ENCODE data around the gene CWF19L2. TPM values are rescaled to one million over a fixed set of nuclear protein-coding genes. Genes with fewer than 3 reads are reported as not detected.

CWF19L2 gene
- polyA plus RNA-seq, 1 of the 3 experiments (the other 2 are of a cell fraction) = 0.74 TPM

DNA sequence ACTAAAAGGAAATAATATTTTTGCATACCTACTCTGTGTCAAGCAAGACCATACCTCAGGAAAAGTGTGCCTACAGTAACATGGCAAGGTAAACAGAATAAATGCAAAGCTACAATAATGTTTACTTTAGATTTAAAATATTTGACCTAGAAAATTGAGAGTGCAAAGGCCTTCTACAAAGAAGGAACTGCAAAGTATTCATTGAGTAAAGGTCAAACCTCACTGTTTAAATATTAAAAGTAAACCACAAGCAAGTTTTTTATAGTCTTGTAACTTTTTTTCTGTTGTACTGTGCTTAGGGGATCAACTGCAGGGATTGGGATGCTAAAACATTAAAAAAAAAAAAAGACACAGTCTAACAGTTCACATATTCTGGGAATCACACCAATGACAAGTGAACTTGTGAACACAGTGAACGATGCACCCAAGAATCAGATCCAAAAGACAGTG is 48.8 kb downstream of the CWF19L2 start:
- H2AFZ ChIP-seq (ENCODE audit: low read depth) = no peak overlapping the region
- no peak overlapping the region for H3K4me3 ChIP-seq (ENCODE audit: low read depth in 2 of 2, low read length in 1 of 2)
- WGBS (ENCODE audit: low lambda C conversion rate) = 88% methylated on average over 1 of the region's 1 CpG
- DNase-seq = no peak
- no peaks in the 10 kb centered on the region for H3F3A ChIP-seq (replicated peaks; ENCODE audit: insufficient read depth)
- TF ChIP-seq ELF1 (IDR thresholded peaks at IDR 0.05) = no peak
- TF ChIP-seq FOXM1 (IDR thresholded peaks at IDR 0.05; ENCODE audit: low read depth) = no peak
- TF ChIP-seq MEF2A (IDR thresholded peaks at IDR 0.05; ENCODE audit: borderline replicate concordance, low read depth) = no peak
- TF ChIP-seq GATA2 (CRISPR knock-in tag; IDR thresholded peaks at IDR 0.05) = no peak
- no peak for TF ChIP-seq RCOR1 (IDR thresholded peaks at IDR 0.05; ENCODE audit: low read length)
- TF ChIP-seq, protein P1, sequence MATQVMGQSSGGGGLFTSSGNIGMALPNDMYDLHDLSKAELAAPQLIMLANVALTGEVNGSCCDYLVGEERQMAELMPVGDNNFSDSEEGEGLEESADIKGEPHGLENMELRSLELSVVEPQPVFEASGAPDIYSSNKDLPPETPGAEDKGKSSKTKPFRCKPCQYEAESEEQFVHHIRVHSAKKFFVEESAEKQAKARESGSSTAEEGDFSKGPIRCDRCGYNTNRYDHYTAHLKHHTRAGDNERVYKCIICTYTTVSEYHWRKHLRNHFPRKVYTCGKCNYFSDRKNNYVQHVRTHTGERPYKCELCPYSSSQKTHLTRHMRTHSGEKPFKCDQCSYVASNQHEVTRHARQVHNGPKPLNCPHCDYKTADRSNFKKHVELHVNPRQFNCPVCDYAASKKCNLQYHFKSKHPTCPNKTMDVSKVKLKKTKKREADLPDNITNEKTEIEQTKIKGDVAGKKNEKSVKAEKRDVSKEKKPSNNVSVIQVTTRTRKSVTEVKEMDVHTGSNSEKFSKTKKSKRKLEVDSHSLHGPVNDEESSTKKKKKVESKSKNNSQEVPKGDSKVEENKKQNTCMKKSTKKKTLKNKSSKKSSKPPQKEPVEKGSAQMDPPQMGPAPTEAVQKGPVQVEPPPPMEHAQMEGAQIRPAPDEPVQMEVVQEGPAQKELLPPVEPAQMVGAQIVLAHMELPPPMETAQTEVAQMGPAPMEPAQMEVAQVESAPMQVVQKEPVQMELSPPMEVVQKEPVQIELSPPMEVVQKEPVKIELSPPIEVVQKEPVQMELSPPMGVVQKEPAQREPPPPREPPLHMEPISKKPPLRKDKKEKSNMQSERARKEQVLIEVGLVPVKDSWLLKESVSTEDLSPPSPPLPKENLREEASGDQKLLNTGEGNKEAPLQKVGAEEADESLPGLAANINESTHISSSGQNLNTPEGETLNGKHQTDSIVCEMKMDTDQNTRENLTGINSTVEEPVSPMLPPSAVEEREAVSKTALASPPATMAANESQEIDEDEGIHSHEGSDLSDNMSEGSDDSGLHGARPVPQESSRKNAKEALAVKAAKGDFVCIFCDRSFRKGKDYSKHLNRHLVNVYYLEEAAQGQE (IDR thresholded peaks at IDR 0.05; ENCODE audit: low read depth, low read length) = no peak
- TF ChIP-seq NRF1 (IDR thresholded peaks at IDR 0.05; ENCODE audit: low read depth, low read length) = no peak
- TF ChIP-seq, protein P2, sequence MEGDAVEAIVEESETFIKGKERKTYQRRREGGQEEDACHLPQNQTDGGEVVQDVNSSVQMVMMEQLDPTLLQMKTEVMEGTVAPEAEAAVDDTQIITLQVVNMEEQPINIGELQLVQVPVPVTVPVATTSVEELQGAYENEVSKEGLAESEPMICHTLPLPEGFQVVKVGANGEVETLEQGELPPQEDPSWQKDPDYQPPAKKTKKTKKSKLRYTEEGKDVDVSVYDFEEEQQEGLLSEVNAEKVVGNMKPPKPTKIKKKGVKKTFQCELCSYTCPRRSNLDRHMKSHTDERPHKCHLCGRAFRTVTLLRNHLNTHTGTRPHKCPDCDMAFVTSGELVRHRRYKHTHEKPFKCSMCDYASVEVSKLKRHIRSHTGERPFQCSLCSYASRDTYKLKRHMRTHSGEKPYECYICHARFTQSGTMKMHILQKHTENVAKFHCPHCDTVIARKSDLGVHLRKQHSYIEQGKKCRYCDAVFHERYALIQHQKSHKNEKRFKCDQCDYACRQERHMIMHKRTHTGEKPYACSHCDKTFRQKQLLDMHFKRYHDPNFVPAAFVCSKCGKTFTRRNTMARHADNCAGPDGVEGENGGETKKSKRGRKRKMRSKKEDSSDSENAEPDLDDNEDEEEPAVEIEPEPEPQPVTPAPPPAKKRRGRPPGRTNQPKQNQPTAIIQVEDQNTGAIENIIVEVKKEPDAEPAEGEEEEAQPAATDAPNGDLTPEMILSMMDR (IDR thresholded peaks at IDR 0.05) = no peak
- TF ChIP-seq, protein P3, sequence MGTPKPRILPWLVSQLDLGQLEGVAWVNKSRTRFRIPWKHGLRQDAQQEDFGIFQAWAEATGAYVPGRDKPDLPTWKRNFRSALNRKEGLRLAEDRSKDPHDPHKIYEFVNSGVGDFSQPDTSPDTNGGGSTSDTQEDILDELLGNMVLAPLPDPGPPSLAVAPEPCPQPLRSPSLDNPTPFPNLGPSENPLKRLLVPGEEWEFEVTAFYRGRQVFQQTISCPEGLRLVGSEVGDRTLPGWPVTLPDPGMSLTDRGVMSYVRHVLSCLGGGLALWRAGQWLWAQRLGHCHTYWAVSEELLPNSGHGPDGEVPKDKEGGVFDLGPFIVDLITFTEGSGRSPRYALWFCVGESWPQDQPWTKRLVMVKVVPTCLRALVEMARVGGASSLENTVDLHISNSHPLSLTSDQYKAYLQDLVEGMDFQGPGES (IDR thresholded peaks at IDR 0.05; ENCODE audit: low read depth, low read length) = no peak
- TF ChIP-seq NFIC (IDR thresholded peaks at IDR 0.05; ENCODE audit: borderline replicate concordance) = no peak
- TF ChIP-seq, protein P4, sequence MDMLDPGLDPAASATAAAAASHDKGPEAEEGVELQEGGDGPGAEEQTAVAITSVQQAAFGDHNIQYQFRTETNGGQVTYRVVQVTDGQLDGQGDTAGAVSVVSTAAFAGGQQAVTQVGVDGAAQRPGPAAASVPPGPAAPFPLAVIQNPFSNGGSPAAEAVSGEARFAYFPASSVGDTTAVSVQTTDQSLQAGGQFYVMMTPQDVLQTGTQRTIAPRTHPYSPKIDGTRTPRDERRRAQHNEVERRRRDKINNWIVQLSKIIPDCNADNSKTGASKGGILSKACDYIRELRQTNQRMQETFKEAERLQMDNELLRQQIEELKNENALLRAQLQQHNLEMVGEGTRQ (IDR thresholded peaks at IDR 0.05; ENCODE audit: borderline replicate concordance, low read depth, low read length) = no peak
- TF ChIP-seq, protein P5, sequence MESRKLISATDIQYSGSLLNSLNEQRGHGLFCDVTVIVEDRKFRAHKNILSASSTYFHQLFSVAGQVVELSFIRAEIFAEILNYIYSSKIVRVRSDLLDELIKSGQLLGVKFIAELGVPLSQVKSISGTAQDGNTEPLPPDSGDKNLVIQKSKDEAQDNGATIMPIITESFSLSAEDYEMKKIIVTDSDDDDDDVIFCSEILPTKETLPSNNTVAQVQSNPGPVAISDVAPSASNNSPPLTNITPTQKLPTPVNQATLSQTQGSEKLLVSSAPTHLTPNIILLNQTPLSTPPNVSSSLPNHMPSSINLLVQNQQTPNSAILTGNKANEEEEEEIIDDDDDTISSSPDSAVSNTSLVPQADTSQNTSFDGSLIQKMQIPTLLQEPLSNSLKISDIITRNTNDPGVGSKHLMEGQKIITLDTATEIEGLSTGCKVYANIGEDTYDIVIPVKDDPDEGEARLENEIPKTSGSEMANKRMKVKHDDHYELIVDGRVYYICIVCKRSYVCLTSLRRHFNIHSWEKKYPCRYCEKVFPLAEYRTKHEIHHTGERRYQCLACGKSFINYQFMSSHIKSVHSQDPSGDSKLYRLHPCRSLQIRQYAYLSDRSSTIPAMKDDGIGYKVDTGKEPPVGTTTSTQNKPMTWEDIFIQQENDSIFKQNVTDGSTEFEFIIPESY (IDR thresholded peaks at IDR 0.05; ENCODE audit: borderline replicate concordance, low read depth) = no peak
- TF ChIP-seq POLR2AphosphoS5 (IDR thresholded peaks at IDR 0.05; ENCODE audit: low read depth, low read length) = no peak
- no peak for TF ChIP-seq RXRA (IDR thresholded peaks at IDR 0.05; ENCODE audit: borderline replicate concordance, low read depth)
- TF ChIP-seq, protein P6, sequence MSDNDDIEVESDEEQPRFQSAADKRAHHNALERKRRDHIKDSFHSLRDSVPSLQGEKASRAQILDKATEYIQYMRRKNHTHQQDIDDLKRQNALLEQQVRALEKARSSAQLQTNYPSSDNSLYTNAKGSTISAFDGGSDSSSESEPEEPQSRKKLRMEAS (IDR thresholded peaks at IDR 0.05; ENCODE audit: low read depth) = no peak
- TF ChIP-seq CHD2 (IDR thresholded peaks at IDR 0.05; ENCODE audit: low read length, partially characterized antibody) = no peak
- no peak for TF ChIP-seq TEAD4 (IDR thresholded peaks at IDR 0.05; ENCODE audit: borderline replicate concordance, insufficient read depth)
- no peak for TF ChIP-seq YY1 (IDR thresholded peaks at IDR 0.05; ENCODE audit: low read depth)
- no peak for TF ChIP-seq FOXJ3 (CRISPR knock-in tag; IDR thresholded peaks at IDR 0.05)
- TF ChIP-seq TCF12 (IDR thresholded peaks at IDR 0.05) = no peak
- H3K4me1 ChIP-seq (ENCODE audit: control insufficient read depth in 1 of 2, insufficient read depth in 2 of 2, low read depth in 1 of 2, low read length in 1 of 2) = no peaks in the 10 kb centered on the region; a peak in 1 of 4 replicates
- H4K20me1 ChIP-seq (ENCODE audit: insufficient read depth) = no peaks in the 10 kb centered on the region
- no peaks in the 10 kb centered on the region for H3K9me2 ChIP-seq
- H3K9ac ChIP-seq = no peak overlapping the region
- no peaks in the 10 kb centered on the region for H3K27me3 ChIP-seq (ENCODE audit: insufficient read depth)
- ChIA-PET CTCF (no interaction called here), POLR2A (no interaction called here)
- H3K9me3 ChIP-seq = no peaks in the 10 kb centered on the region
- H3K27ac ChIP-seq (ENCODE audit: low read depth in 2 of 2, low read length in 1 of 2) = no peak overlapping the region
- no peak overlapping the region for H3K4me2 ChIP-seq
- H3K79me2 ChIP-seq (ENCODE audit: insufficient read depth) = no peaks in the 10 kb centered on the region
- H3K36me3 ChIP-seq (replicated peaks in 1 of 2; ENCODE audit: control insufficient read depth in 1 of 2, insufficient read depth in 2 of 2, low read length in 1 of 2) = peaks cover 5 to 10% of the 10 kb centered on the region in 2 experiments

Data from SK-N-SH (cell line).